Stimulated activated CD8-positive, alpha-beta memory T cell treated with anti-CD3 and anti-CD28 coated beads, Interleukin-15, amount 100 ng/mL, for 24 hours (primary cell): ENCODE data around the gene C16orf46.
A peak's percentile ranks its signal among the peaks of the same experiment; 100 is the strongest.

Source experiments
- DNase-seq: peaks from one replicate; pipeline ENCODE4 v3.0.0-alpha.2; 2020; ENCODE audit warnings: low read depth

C16orf46 gene

GRCh38 chr16:81073560-81074330 is 3.3 kb downstream of the C16orf46 start:
- no peak for DNase-seq

GRCh38 chr16:81071805-81072204 is 5.2 kb downstream of the C16orf46 start:
- no peak for DNase-seq

GRCh38 chr16:81070979-81071378 is 6.1 kb downstream of the C16orf46 start:
- DNase-seq = no peak

- DNase-seq = no peak
Measured at GRCh38 chr16:81069063-81069462, 8.0 kb downstream of the C16orf46 start.

GRCh38 chr16:81067166-81067565 is 9.9 kb downstream of the C16orf46 start:
- DNase-seq = no peak

- DNase-seq = no peak
Measured at GRCh38 chr16:81066681-81067080, 10.4 kb downstream of the C16orf46 start.

- DNase-seq = no peak
Measured at GRCh38 chr16:81061871-81062608, 15.0 kb downstream of the C16orf46 start.

- no peak for DNase-seq
Measured at GRCh38 chr16:81061307-81061640, 15.8 kb downstream of the C16orf46 start.

GRCh38 chr16:81060576-81061306 is 16.3 kb downstream of the C16orf46 start:
- no peak for DNase-seq

- no peak for DNase-seq
Measured at GRCh38 chr16:81053761-81054160, 23.3 kb downstream of the C16orf46 start.

- no peak for DNase-seq
Measured at GRCh38 chr16:81042821-81043220, 34.2 kb downstream of the C16orf46 start.

- DNase-seq = no peak
Measured at GRCh38 chr16:81041696-81042095, 35.3 kb downstream of the C16orf46 start.

GRCh38 chr16:81040842-81041241 is 36.2 kb downstream of the C16orf46 start:
- no peak for DNase-seq

- DNase-seq = no peak
Measured at GRCh38 chr16:81040131-81040530, 36.9 kb downstream of the C16orf46 start.

- no peak for DNase-seq
Measured at GRCh38 chr16:81036751-81037350, 40.2 kb downstream of the C16orf46 start.

GRCh38 chr16:81035975-81036750 is 40.9 kb downstream of the C16orf46 start:
- DNase-seq = peak; percentile 3

GRCh38 chr16:81035398-81035974 is 41.6 kb downstream of the C16orf46 start, which contains the start of gene ATMIN:
ATMIN (plus strand) TSS chr16:81035842; CDS start chr16:81035871, 29 bp downstream.
- DNase-seq = peak; percentile 78

- DNase-seq = no peak
Measured at GRCh38 chr16:81029930-81030604, 47.0 kb downstream of the C16orf46 start.

GRCh38 chr16:81026429-81026828 is 50.6 kb downstream of the C16orf46 start:
- no peak for DNase-seq

- no peak for DNase-seq
Measured at GRCh38 chr16:81018496-81018895, 58.5 kb downstream of the C16orf46 start.

GRCh38 chr16:81014672-81015071 is 62.4 kb downstream of the C16orf46 start:
- no peak for DNase-seq
